Stimulated activated CD8-positive, alpha-beta memory T cell treated with anti-CD3 and anti-CD28 coated beads, Interleukin-7, amount 100 ng/mL, for 48 hours (primary cell): Measurements from ENCODE around the gene HOXA6.

Source experiments
- DNase-seq, 2 donors: peaks; one replicate each; pipeline ENCODE4 v3.0.0-alpha.2; 2020; ENCODE audit warnings: low read depth in 1 of 2; ENCODE audit errors: extremely low read depth in 1 of 2

HOXA6 gene

GRCh38 chr7:27126596-27127327 is 20.8 kb downstream of the HOXA6 start:
- DNase-seq, result no peak

GRCh38 chr7:27125986-27126394 is 21.6 kb downstream of the HOXA6 start:
- DNase-seq, result no peak

GRCh38 chr7:27124902-27125689 is 22.5 kb downstream of the HOXA6 start:
- no peak for DNase-seq

- DNase-seq, result no peak
These were observed 23.3 kb downstream of the HOXA6 start for GRCh38 chr7:27124096-27124901.

- no peak for DNase-seq
These were observed 24.0 kb downstream of the HOXA6 start for GRCh38 chr7:27123477-27124053.

GRCh38 chr7:27123007-27123476 is 24.5 kb downstream of the HOXA6 start:
- no peak for DNase-seq

- DNase-seq, result no peak
These were observed 25.3 kb downstream of the HOXA6 start for GRCh38 chr7:27122077-27122910.

- DNase-seq, result no peak
These were observed 25.9 kb downstream of the HOXA6 start for GRCh38 chr7:27121684-27122076.

GRCh38 chr7:27119412-27119911 is 28.1 kb downstream of the HOXA6 start:
- no peak for DNase-seq

- no peak for DNase-seq
These were observed 29.0 kb downstream of the HOXA6 start for GRCh38 chr7:27118580-27118979.

GRCh38 chr7:27117887-27118491 is 29.6 kb downstream of the HOXA6 start:
- no peak for DNase-seq

- no peak for DNase-seq
These were observed 30.4 kb downstream of the HOXA6 start for GRCh38 chr7:27116962-27117886.

- DNase-seq, result no peak
These were observed 31.3 kb downstream of the HOXA6 start for GRCh38 chr7:27116031-27116961.

GRCh38 chr7:27115221-27116026 is 32.1 kb downstream of the HOXA6 start:
- DNase-seq, result no peak

- DNase-seq, result no peak
These were observed 32.7 kb downstream of the HOXA6 start for GRCh38 chr7:27114881-27115220.

GRCh38 chr7:27113991-27114769 is 33.4 kb downstream of the HOXA6 start:
- DNase-seq, result no peak
